WTC11 (cell line): Measurements from ENCODE around the gene SAXO2.

ENCODE experiments used
- EMX1 ChIP-seq: fragments of 250-450 bp; sonication (Bioruptor Pico); IDR thresholded peaks from 2 replicates; pipeline ENCODE4 v1.8.0; 2021; ENCODE audit warnings: mild to moderate bottlenecking
- KAT7 ChIP-seq: sonication (generic); formaldehyde crosslinking; IDR thresholded peaks from 2 replicates; pipeline ENCODE4 v1.8.1; 2023; ENCODE audit warnings: missing genetic modification reagents, mild to moderate bottlenecking, borderline replicate concordance
- MXD4 ChIP-seq: fragments of 250-450 bp; sonication (Bioruptor Pico); IDR thresholded peaks from 2 replicates; pipeline ENCODE4 v1.8.0; 2021; ENCODE audit warnings: mild to moderate bottlenecking, moderate library complexity, borderline replicate concordance
- NR1H2 ChIP-seq: sonication (generic); formaldehyde crosslinking; IDR thresholded peaks from 2 replicates; pipeline ENCODE4 v1.9.0; 2021; ENCODE audit warnings: mild to moderate bottlenecking, moderate library complexity, missing genetic modification reagents
- PRRX2 ChIP-seq: fragments of 250-450 bp; sonication (Bioruptor Pico); IDR thresholded peaks from 2 replicates; pipeline ENCODE4 v1.8.0; 2021; ENCODE audit warnings: mild to moderate bottlenecking
- TEAD4 ChIP-seq: sonication (generic); formaldehyde crosslinking; IDR thresholded peaks from 2 replicates; pipeline ENCODE4 v1.8.0; 2022; ENCODE audit warnings: mild to moderate bottlenecking, missing genetic modification reagents
- ZNF219 ChIP-seq: sonication (generic); formaldehyde crosslinking; IDR thresholded peaks from 2 replicates; pipeline ENCODE4 v1.8.0; 2023; ENCODE audit warnings: missing genetic modification reagents, mild to moderate bottlenecking, borderline replicate concordance
- TF ChIP-seq, protein P1 (sequence below): sonication (generic); formaldehyde crosslinking; IDR thresholded peaks from 2 replicates; pipeline ENCODE4 v1.8.1; 2023; ENCODE audit warnings: mild to moderate bottlenecking, missing genetic modification reagents, moderate library complexity
- TF ChIP-seq, protein P2 (sequence below): fragments of 200-600 bp; IDR thresholded peaks from 2 replicates; pipeline ENCODE4 v1.8.0; 2022; ENCODE audit warnings: antibody characterized with exemption
- TF ChIP-seq, protein P3 (sequence below): sonication (generic); formaldehyde crosslinking; IDR thresholded peaks from 2 replicates; pipeline ENCODE4 v1.8.0; 2023; ENCODE audit warnings: missing genetic modification reagents
- TF ChIP-seq, protein P4 (sequence below): sonication (generic); formaldehyde crosslinking; IDR thresholded peaks from 2 replicates; pipeline ENCODE4 v1.8.0; 2022; ENCODE audit warnings: mild to moderate bottlenecking, missing genetic modification reagents
- TF ChIP-seq, protein P5 (sequence below): sonication (generic); formaldehyde crosslinking; conservative IDR thresholded peaks from 2 replicates; pipeline ENCODE4 v1.8.1; 2022; ENCODE audit warnings: mild to moderate bottlenecking, missing genetic modification reagents
- TF ChIP-seq, protein P6 (sequence below): sonication (generic); formaldehyde crosslinking; IDR thresholded peaks from 2 replicates; pipeline ENCODE4 v1.8.1; 2023; ENCODE audit warnings: mild to moderate bottlenecking, missing genetic modification reagents
- TF ChIP-seq, protein P7 (sequence below): sonication (generic); formaldehyde crosslinking; IDR thresholded peaks from 2 replicates; pipeline ENCODE4 v1.8.0; 2022; ENCODE audit warnings: mild to moderate bottlenecking, missing genetic modification reagents

DNA sequence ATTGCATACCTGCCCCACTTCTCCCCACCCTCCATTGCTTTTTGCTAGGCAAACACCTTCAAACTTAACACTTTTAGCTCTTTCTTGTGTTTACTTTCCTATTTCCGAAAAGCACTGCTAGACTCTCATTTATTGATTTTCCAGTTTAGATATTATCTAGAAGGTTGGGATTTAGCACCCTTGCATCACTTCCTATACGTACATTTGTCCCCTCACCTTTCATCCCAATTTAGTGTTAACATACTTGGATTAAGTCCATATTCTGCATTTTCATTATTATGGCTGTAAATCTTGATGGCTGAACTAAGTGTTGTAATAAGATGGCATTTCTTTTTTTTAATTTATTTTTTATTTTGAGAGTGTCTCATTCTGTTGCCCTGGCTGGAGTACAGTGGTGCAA lies 47.2 kb downstream of the SAXO2 start:
- TF ChIP-seq, protein P1, sequence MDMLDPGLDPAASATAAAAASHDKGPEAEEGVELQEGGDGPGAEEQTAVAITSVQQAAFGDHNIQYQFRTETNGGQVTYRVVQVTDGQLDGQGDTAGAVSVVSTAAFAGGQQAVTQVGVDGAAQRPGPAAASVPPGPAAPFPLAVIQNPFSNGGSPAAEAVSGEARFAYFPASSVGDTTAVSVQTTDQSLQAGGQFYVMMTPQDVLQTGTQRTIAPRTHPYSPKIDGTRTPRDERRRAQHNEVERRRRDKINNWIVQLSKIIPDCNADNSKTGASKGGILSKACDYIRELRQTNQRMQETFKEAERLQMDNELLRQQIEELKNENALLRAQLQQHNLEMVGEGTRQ (CRISPR knock-in tag), result no peak
- no peak for TF ChIP-seq KAT7
- TF ChIP-seq, protein P2, sequence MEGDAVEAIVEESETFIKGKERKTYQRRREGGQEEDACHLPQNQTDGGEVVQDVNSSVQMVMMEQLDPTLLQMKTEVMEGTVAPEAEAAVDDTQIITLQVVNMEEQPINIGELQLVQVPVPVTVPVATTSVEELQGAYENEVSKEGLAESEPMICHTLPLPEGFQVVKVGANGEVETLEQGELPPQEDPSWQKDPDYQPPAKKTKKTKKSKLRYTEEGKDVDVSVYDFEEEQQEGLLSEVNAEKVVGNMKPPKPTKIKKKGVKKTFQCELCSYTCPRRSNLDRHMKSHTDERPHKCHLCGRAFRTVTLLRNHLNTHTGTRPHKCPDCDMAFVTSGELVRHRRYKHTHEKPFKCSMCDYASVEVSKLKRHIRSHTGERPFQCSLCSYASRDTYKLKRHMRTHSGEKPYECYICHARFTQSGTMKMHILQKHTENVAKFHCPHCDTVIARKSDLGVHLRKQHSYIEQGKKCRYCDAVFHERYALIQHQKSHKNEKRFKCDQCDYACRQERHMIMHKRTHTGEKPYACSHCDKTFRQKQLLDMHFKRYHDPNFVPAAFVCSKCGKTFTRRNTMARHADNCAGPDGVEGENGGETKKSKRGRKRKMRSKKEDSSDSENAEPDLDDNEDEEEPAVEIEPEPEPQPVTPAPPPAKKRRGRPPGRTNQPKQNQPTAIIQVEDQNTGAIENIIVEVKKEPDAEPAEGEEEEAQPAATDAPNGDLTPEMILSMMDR, result no peak
- TF ChIP-seq, protein P3, sequence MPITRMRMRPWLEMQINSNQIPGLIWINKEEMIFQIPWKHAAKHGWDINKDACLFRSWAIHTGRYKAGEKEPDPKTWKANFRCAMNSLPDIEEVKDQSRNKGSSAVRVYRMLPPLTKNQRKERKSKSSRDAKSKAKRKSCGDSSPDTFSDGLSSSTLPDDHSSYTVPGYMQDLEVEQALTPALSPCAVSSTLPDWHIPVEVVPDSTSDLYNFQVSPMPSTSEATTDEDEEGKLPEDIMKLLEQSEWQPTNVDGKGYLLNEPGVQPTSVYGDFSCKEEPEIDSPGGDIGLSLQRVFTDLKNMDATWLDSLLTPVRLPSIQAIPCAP (CRISPR knock-in tag), result no peak
- TF ChIP-seq EMX1 (CRISPR knock-in tag), result no peak
- TF ChIP-seq, protein P4, sequence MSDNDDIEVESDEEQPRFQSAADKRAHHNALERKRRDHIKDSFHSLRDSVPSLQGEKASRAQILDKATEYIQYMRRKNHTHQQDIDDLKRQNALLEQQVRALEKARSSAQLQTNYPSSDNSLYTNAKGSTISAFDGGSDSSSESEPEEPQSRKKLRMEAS (CRISPR knock-in tag), result no peak
- TF ChIP-seq, protein P5, sequence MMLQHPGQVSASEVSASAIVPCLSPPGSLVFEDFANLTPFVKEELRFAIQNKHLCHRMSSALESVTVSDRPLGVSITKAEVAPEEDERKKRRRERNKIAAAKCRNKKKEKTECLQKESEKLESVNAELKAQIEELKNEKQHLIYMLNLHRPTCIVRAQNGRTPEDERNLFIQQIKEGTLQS, result no peak
- TF ChIP-seq TEAD4 (CRISPR knock-in tag), result no peak
- no peak for TF ChIP-seq MXD4
- TF ChIP-seq, protein P6, sequence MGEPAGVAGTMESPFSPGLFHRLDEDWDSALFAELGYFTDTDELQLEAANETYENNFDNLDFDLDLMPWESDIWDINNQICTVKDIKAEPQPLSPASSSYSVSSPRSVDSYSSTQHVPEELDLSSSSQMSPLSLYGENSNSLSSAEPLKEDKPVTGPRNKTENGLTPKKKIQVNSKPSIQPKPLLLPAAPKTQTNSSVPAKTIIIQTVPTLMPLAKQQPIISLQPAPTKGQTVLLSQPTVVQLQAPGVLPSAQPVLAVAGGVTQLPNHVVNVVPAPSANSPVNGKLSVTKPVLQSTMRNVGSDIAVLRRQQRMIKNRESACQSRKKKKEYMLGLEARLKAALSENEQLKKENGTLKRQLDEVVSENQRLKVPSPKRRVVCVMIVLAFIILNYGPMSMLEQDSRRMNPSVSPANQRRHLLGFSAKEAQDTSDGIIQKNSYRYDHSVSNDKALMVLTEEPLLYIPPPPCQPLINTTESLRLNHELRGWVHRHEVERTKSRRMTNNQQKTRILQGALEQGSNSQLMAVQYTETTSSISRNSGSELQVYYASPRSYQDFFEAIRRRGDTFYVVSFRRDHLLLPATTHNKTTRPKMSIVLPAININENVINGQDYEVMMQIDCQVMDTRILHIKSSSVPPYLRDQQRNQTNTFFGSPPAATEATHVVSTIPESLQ (CRISPR knock-in tag), result no peak
- TF ChIP-seq, protein P7, sequence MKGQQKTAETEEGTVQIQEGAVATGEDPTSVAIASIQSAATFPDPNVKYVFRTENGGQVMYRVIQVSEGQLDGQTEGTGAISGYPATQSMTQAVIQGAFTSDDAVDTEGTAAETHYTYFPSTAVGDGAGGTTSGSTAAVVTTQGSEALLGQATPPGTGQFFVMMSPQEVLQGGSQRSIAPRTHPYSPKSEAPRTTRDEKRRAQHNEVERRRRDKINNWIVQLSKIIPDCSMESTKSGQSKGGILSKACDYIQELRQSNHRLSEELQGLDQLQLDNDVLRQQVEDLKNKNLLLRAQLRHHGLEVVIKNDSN, result no peak
- TF ChIP-seq PRRX2 (CRISPR knock-in tag), result no peak
- no peak for TF ChIP-seq ZNF219 (CRISPR knock-in tag)
- no peak for TF ChIP-seq NR1H2 (CRISPR knock-in tag)
